Neural cell (in vitro differentiated cells): ENCODE results near the gene ARHGEF26. TPM values are rescaled to one million over a fixed set of nuclear protein-coding genes. Genes with fewer than 3 reads are reported as not detected.

Source experiments
- H2AFZ ChIP-seq: fragments of 200-600, 300-800 bp; sonication (generic), shearing (Covaris generic); 2 replicates; pipeline ENCODE4 v1.6.0; 2014; ENCODE audit warnings: low read depth, mild to moderate bottlenecking, antibody characterized with exemption, low read length, moderate library complexity
- H3F3A ChIP-seq: fragments of 200-600 bp; shearing (Covaris generic); 2 replicates; pipeline ENCODE4 v1.6.1; 2016; ENCODE audit warnings: mild to moderate bottlenecking, moderate library complexity, mixed read lengths, antibody characterized with exemption, low read length; ENCODE audit not compliant: insufficient read depth, poor library complexity, severe bottlenecking
- H3K27ac ChIP-seq: fragments of 200-600, 300-800 bp; sonication (generic), shearing (Covaris generic); 2 replicates; pipeline ENCODE4 v1.5.1; 2014; ENCODE audit warnings: mild to moderate bottlenecking, low read length, moderate library complexity
- H3K27me3 ChIP-seq: fragments of 300-800, 200-600 bp; sonication (generic), shearing (Covaris generic); 2 replicates; pipeline ENCODE4 v1.6.0; 2014; ENCODE audit warnings: mild to moderate bottlenecking, low read depth, low read length, moderate library complexity; ENCODE audit not compliant: insufficient read depth
- H3K36me3 ChIP-seq: fragments of 300-800, 200-600 bp; sonication (generic), shearing (Covaris generic); 2 replicates; pipeline ENCODE4 v1.5.1; 2014; ENCODE audit warnings: mild to moderate bottlenecking, antibody characterized with exemption, low read length, moderate library complexity; ENCODE audit not compliant: insufficient read depth
- H3K4me2 ChIP-seq: fragments of 300-800, 200-600 bp; sonication (generic), shearing (Covaris generic); 2 replicates; pipeline ENCODE4 v1.6.0; 2014; ENCODE audit warnings: mild to moderate bottlenecking, low read length
- H3K4me3 ChIP-seq: fragments of 300-800, 200-600 bp; sonication (generic), shearing (Covaris generic); 2 replicates; pipeline ENCODE4 v1.5.1; 2014; ENCODE audit warnings: mild to moderate bottlenecking, low read length, moderate library complexity
- H3K79me2 ChIP-seq: fragments of 200-600 bp; shearing (Covaris generic); replicated peaks from 2 replicates; pipeline ENCODE4 v1.6.0; 2014; ENCODE audit warnings: mild to moderate bottlenecking, low read length, moderate library complexity; ENCODE audit not compliant: insufficient read depth
- H3K9ac ChIP-seq: fragments of 300-800, 200-600 bp; sonication (generic), shearing (Covaris generic); 2 replicates; pipeline ENCODE4 v1.6.1; 2016; ENCODE audit warnings: mild to moderate bottlenecking, low read length, mixed read lengths
- H3K9me2 ChIP-seq: fragments of 200-600 bp; shearing (Covaris generic); 2 replicates; pipeline ENCODE4 v1.6.1; 2016; ENCODE audit warnings: mild to moderate bottlenecking, low read length, mixed read lengths; ENCODE audit not compliant: insufficient read depth
- H3K9me3 ChIP-seq: fragments of 200-600, 300-800 bp; sonication (generic), shearing (Covaris generic); 2 replicates; pipeline ENCODE4 v1.6.1; 2016; ENCODE audit warnings: mild to moderate bottlenecking, mixed run types, low read length, moderate library complexity, mixed read lengths
- H4K20me1 ChIP-seq: fragments of 200-600 bp; shearing (Covaris generic); 2 replicates; pipeline ENCODE4 v1.6.1; 2016; ENCODE audit warnings: mild to moderate bottlenecking, mixed run types; ENCODE audit not compliant: insufficient read depth
- CTCF ChIP-seq: fragments of 450-650 bp; IDR thresholded peaks from 2 replicates; pipeline ENCODE4 v1.5.1; 2014; ENCODE audit warnings: antibody characterized with exemption, mild to moderate bottlenecking, moderate library complexity; ENCODE audit not compliant: poor library complexity, severe bottlenecking
- EP300 ChIP-seq: fragments of 450-650 bp; conservative IDR thresholded peaks from 2 replicates; pipeline ENCODE4 v1.6.1; 2014; ENCODE audit warnings: antibody characterized with exemption, mild to moderate bottlenecking, moderate library complexity; ENCODE audit not compliant: poor library complexity, severe bottlenecking
- EZH2 ChIP-seq: fragments of 200-600, 300-800 bp; shearing (Covaris generic), sonication (generic); IDR thresholded peaks from 2 replicates; pipeline ENCODE4 v1.6.1; 2014; ENCODE audit warnings: antibody characterized with exemption, low read length, borderline replicate concordance, mild to moderate bottlenecking; ENCODE audit not compliant: insufficient read depth, poor library complexity, severe bottlenecking
- MXI1 ChIP-seq: fragments of 450-650 bp; conservative IDR thresholded peaks from 2 replicates; pipeline ENCODE4 v1.6.1; 2014; ENCODE audit warnings: antibody characterized with exemption, mild to moderate bottlenecking; ENCODE audit not compliant: poor library complexity, severe bottlenecking
- POLR2AphosphoS5 ChIP-seq: IDR thresholded peaks from 2 replicates; pipeline ENCODE4 v1.6.1; 2012
- RAD21 ChIP-seq: fragments of 450-650 bp; conservative IDR thresholded peaks from 2 replicates; pipeline ENCODE4 v1.6.1; 2014; ENCODE audit warnings: antibody characterized with exemption, mild to moderate bottlenecking, moderate library complexity
- REST ChIP-seq: IDR thresholded peaks from 2 replicates; pipeline ENCODE4 v1.6.1; 2012; ENCODE audit warnings: borderline replicate concordance
- SMC3 ChIP-seq: fragments of 450-650 bp; conservative IDR thresholded peaks from 2 replicates; pipeline ENCODE4 v1.6.1; 2014; ENCODE audit warnings: antibody characterized with exemption, mild to moderate bottlenecking, moderate library complexity; ENCODE audit not compliant: poor library complexity
- TAF1 ChIP-seq: IDR thresholded peaks from 2 replicates; pipeline ENCODE4 v1.6.1; 2012; ENCODE audit warnings: low read depth
- polyA plus RNA-seq: library from polyadenylated mRNA; depleted of rRNA; stranded (reverse); fragments of >200 nt; gene quantifications from 2 replicates; pipeline ENCODE4 v1.2.3, GENCODE V29; 2014

ARHGEF26 gene
- polyA plus RNA-seq, 1 donor from 2014 or later: 5.7 TPM

- Histone ChIP-seq H2AFZ (no peak overlapping the region), H3K79me2 (no peaks in the 10 kb centered on the region), H3K4me2 (no peak overlapping the region), H4K20me1 (no peaks in the 10 kb centered on the region), H3K36me3 (no peaks in the 10 kb centered on the region), H3K9me2 (no peaks in the 10 kb centered on the region), H3K4me3 (no peak overlapping the region), H3K27ac (no peak overlapping the region), H3K27me3 (no peaks in the 10 kb centered on the region), H3K9me3 (no peaks in the 10 kb centered on the region), H3K9ac (no peak overlapping the region), H3F3A (no peaks in the 10 kb centered on the region)
- TF ChIP-seq TAF1: no peak
- no peak for TF ChIP-seq CTCF
- no peak for TF ChIP-seq EP300
- no peak for TF ChIP-seq SMC3
- no peak for TF ChIP-seq RAD21
- TF ChIP-seq POLR2AphosphoS5: no peak
- TF ChIP-seq MXI1: no peak
- TF ChIP-seq EZH2: no peak
- TF ChIP-seq REST: no peak
These were observed 31.6 kb downstream of the ARHGEF26 start for GRCh38 chr3:154152741-154153140.

GRCh38 chr3:154156530-154156929, 35.3 kb downstream of the ARHGEF26 start:
- H3K79me2 ChIP-seq: no peaks in the 10 kb centered on the region
- H3K4me2 ChIP-seq: no peak overlapping the region
- H3F3A ChIP-seq: no peaks in the 10 kb centered on the region
- H3K27ac ChIP-seq: no peak overlapping the region
- no peak overlapping the region for H3K4me3 ChIP-seq
- no peak overlapping the region for H2AFZ ChIP-seq
- no peaks in the 10 kb centered on the region for H3K27me3 ChIP-seq
- no peaks in the 10 kb centered on the region for H3K36me3 ChIP-seq
- TF ChIP-seq POLR2AphosphoS5: no peak
- TF ChIP-seq EP300: no peak
- TF ChIP-seq EZH2: no peak
- no peak for TF ChIP-seq MXI1
- TF ChIP-seq REST: no peak
- no peak for TF ChIP-seq SMC3
- no peak for TF ChIP-seq RAD21
- TF ChIP-seq CTCF: no peak
- TF ChIP-seq TAF1: no peak
- H3K9me2 ChIP-seq: no peaks in the 10 kb centered on the region
- no peaks in the 10 kb centered on the region for H4K20me1 ChIP-seq
- no peak overlapping the region for H3K9ac ChIP-seq
- H3K9me3 ChIP-seq: no peaks in the 10 kb centered on the region
